Fibroblast of villous mesenchyme (primary cell): ENCODE data around the gene POMGNT1. TPM values are rescaled to one million over a fixed set of nuclear protein-coding genes. Genes with fewer than 3 reads are reported as not detected.

ENCODE experiments used
- DNase-seq: peaks from one replicate; pipeline ENCODE4 v3.0.0-alpha.2; 2010; ENCODE audit warnings: low read depth
- H3K4me3 ChIP-seq: 2 replicates; pipeline ENCODE4 v1.5.1; 2011; ENCODE audit warnings: low read depth, mild to moderate bottlenecking, low read length
- CTCF ChIP-seq: IDR thresholded peaks from 2 replicates; pipeline ENCODE4 v1.5.1; 2012; ENCODE audit warnings: low read depth, mild to moderate bottlenecking, low read length; ENCODE audit not compliant: insufficient read depth
- total RNA-seq: library from RNA; depleted of rRNA; stranded (reverse); fragments of >200 nt; gene quantifications from 2 replicates; pipeline ENCODE4 v1.2.3, GENCODE V29; 2012

Gene POMGNT1
- total RNA-seq, 1 donor, result 81.2 TPM

GRCh38 chr1:46181343-46182260, 16.6 kb downstream of the POMGNT1 start:
- H3K4me3 ChIP-seq, result no peak overlapping the region
- peak; percentile 59 for DNase-seq
- TF ChIP-seq CTCF, result no peak

- H3K4me3 ChIP-seq, result no peak overlapping the region
- DNase-seq, result no peak
- no peak for TF ChIP-seq CTCF
These were observed 18.1 kb downstream of the POMGNT1 start for GRCh38 chr1:46180082-46180616.

- TF ChIP-seq CTCF, result peak; percentile 99
- DNase-seq, result peak; percentile 86
- no peak overlapping the region for H3K4me3 ChIP-seq
These were observed 18.8 kb downstream of the POMGNT1 start for GRCh38 chr1:46179138-46180081.

- no peak within 1 kb of the TSS for H3K4me3 ChIP-seq
- no peak for DNase-seq
- TF ChIP-seq CTCF, result no peak
These were observed 21.9 kb downstream of the POMGNT1 start, which contains the start of gene P3R3URF for GRCh38 chr1:46176211-46176865. P3R3URF (minus strand) TSS chr1:46176488; CDS start chr1:46176471, 17 bp downstream.

GRCh38 chr1:46175243-46175642, 23.0 kb downstream of the POMGNT1 start:
- no peak overlapping the region for H3K4me3 ChIP-seq
- no peak for TF ChIP-seq CTCF
- DNase-seq, result no peak

GRCh38 chr1:46174448-46175231, 23.6 kb downstream of the POMGNT1 start, which contains the start of gene TSPAN1:
TSPAN1 (plus strand) TSS chr1:46175087; CDS start chr1:46181108, 6,021 bp downstream.
- peak; percentile 76 for DNase-seq
- TF ChIP-seq CTCF, result no peak
- no peak within 1 kb of the TSS for H3K4me3 ChIP-seq
